ENCODE measurements around the gene SIGLEC1.

SIGLEC1 gene

GRCh38 chr20:3727401-3728021, 15.1 kb upstream of the SIGLEC1 start:
- DNase-seq, result no peak

DNA sequence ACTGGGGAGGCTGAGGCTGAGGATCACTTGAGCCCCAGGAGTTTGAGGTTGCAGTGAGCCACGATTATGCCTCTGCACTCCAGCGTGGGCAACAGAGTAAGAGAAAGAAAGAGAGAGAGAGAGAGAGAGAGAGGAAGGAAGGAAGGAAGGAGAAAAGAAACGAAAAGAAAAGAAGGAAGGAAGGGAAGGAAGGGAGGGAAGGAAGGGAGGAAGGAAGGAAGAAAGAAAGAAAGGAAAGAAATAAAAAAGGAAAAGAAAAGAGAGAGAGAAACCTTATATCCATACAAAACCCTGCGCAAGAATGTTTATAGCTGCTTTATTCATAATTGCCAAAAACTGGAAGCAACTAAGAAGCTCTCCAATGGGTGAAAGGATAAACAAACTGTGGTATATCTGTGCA, 12.0 kb upstream of the SIGLEC1 start:
- no peak for DNase-seq

- no peak for DNase-seq
Observed at GRCh38 chr20:3723284-3723683, 10.9 kb upstream of the SIGLEC1 start.

DNA sequence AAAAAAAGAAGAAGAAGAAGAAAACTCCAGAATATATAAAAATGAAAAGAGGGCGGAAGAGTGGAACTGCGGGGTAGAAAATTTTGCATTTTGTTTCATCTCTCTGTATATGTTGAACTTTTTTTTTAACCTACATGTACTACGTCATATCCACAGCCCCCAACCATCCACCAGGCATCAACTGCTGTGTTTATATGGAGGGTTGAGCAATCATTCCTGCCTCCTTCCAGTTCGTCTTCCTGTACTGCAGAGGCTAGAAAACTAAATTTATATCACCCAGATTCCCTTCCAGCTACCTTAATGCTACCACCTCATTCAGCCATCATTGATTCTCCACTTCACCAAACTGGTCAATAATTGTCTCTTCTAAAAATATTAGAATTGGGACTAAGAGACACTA, 9.5 kb upstream of the SIGLEC1 start:
- DNase-seq, result no peak

GRCh38 chr20:3720626-3721025, 8.2 kb upstream of the SIGLEC1 start:
- no peak for DNase-seq

GRCh38 chr20:3720068-3720467, 7.7 kb upstream of the SIGLEC1 start:
- DNase-seq, result no peak

- no peak for DNase-seq
Observed at GRCh38 chr20:3719046-3719445, 6.6 kb upstream of the SIGLEC1 start.

DNA sequence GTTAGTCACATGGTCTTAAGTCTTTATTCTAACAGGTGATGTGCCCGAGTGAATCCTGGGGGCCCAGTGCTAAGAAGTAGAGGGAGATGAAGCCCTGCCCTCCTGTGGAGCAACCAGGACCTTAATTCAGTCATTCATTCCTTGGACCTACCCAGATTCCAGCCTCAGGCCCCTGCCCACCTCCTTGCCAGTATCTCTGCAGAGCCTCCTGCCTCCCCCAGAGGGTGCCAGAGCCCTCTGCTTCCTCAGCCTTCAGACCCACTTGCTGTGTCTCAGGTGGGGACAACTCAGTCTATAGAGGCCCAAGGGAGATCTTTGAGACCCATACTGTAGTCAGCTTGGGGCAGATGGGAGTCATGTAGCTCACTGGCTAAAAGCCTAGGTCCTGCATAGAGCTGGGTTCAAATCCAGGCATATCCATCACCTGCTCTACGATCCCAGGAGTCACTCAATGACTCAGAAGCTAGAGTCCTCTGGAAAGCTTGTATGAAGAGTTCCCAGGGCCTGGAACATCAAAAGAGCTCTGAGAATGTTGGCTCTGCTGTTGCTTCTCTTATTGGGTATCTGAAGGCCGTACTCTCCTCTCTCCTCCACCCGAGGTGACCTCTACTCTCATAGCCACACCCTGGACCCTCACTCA, 3.9 kb upstream of the SIGLEC1 start:
- DNase-seq, result peak; percentile 13

DNA sequence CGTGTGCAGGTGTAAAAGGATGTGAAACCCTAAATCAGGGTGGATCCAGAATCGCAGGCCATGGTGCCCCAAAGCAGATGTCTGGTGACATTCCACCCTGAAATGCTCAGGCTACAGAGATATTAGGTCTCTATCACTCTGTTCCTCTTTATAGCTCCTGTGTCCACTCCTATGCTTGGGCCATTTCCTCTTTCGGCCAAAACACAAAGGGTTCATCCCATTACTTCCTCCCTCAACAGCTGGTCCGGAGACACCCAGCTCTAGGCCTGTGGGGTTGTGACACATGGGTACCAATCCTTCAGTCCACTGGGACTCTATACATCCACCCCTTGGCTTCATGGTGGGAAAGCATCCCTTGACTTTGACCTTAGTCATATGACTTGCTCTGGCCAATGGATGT, 1.7 kb upstream of the SIGLEC1 start:
- no peak for DNase-seq

DNA sequence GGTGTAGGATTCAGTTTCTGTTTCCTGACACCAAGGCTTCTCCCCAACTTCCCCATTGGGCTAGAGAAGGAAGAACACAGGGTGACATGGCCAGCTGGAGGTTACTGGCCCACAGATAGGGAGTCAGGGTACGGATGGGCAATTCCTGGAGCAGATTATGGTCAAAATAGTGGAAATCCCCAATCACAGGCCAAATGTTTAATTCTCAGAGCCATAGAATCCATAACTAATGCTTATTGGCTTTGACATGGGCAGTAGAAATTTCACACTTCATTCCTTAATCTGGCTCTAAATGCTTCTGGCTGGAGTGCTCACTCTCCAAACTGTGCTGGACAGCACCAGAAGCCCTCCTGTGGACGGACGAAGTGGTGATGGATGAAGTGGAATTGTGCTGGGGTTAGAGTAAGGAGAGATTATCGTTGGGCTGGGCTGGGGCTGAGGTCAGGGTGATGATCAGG, 887 bp downstream of the SIGLEC1 start:
- DNase-seq, result no peak

- peak; percentile 68 for DNase-seq
Observed at GRCh38 chr20:3710703-3711483, 1.5 kb downstream of the SIGLEC1 start.

DNA sequence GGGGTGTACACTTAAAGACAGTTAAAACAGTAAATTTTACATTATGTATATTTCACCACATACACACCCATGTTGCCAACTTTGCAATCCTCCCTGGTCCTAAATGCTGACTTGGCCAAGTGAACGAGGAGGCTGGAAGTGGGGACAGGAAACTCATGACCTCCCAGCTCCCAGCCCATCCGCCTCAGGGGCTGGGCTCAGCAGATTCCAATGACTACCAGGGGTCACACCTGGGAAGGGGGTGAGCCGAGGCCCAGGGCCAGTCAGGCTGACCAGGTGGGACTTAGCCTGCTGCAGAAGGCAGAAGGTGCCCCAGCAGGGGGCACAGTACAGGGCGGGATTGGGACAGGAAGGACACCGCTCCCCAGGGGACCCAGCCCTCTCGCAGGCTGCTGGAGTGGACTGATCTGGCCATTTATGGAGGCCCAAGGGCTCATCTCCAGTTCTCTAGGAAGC, 2.4 kb downstream of the SIGLEC1 start:
- no peak for DNase-seq

GRCh38 chr20:3707508-3707899, 4.9 kb downstream of the SIGLEC1 start:
- no peak for DNase-seq

DNA sequence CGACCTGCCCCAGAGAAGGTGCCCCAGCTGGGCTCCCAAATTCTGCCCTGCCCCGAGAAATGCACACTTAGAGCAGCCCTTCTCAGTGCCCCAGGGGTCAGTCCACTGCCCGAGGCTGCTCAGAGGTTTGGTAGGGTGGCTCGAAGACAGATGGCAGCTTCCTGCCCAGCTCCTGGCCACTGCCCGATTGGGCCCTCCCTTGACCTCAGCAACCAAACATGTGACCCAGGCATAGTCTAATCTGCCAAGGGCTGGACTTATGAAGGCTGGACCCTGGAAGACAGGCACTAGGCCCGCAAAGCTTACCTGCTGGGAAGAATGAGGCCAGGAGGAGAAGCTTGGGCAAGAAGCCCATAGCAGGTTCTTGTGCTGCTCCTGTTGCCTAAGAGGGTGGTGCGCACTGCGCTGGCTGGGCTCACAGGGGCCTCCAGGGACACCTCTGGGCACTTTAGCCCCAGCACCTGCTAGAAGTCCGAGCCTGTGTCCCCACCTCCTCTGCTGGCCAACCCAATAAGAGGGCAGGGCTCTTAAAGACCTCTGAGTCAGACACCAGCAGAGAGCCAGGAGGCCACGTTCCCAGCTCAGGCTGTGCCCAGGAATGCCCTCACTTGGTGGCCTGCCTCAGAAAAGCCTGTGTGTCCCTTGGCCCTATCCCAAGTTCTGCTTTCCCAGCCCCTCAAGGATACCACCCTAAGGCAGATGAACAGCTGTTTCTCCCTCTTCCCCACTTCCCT, 5.5 kb downstream of the SIGLEC1 start:
- no peak for DNase-seq

DNA sequence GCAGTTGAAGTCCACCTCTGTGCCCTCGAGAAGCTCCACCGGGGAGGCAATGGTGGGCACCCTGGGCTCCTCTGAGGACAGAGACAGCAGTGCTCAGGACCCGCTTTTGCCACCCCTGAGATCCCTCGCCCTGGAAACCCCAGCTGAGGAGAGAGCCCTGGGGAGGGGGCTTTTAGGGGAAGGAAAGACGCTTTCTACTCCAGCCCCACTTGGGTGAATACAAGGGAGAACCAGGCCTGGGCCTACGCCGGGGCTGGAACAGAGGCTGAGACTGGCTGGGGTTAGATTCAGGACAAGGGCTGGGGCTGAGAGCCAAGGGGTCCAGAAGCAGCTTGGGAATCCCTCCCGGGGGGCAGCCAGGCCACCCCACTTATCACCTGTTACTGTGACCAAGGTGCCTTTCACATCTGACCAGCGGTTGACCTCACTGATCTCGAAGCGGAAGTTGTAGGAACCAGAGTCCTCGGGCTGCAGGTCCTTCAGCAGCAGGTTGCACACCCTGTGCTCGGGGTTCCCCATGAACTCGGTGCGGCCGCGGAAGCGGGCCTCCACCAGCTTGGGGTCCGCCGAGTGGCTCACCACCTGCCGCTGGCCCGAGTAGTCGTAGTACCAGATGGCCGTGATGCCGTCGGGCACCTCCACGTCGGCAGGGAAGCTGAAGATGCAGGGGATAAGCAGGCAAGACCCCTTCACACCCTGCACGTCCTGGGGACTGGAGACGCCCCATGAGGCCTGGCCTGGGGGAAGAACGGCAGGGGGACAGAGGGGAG, 6.2 kb downstream of the SIGLEC1 start:
- DNase-seq, result no peak

GRCh38 chr20:3705491-3705969, 6.9 kb downstream of the SIGLEC1 start:
- no peak for DNase-seq

- DNase-seq, result no peak
Observed at GRCh38 chr20:3704087-3704486, 8.3 kb downstream of the SIGLEC1 start.

GRCh38 chr20:3702611-3703391, 9.6 kb downstream of the SIGLEC1 start:
- DNase-seq, result no peak

DNA sequence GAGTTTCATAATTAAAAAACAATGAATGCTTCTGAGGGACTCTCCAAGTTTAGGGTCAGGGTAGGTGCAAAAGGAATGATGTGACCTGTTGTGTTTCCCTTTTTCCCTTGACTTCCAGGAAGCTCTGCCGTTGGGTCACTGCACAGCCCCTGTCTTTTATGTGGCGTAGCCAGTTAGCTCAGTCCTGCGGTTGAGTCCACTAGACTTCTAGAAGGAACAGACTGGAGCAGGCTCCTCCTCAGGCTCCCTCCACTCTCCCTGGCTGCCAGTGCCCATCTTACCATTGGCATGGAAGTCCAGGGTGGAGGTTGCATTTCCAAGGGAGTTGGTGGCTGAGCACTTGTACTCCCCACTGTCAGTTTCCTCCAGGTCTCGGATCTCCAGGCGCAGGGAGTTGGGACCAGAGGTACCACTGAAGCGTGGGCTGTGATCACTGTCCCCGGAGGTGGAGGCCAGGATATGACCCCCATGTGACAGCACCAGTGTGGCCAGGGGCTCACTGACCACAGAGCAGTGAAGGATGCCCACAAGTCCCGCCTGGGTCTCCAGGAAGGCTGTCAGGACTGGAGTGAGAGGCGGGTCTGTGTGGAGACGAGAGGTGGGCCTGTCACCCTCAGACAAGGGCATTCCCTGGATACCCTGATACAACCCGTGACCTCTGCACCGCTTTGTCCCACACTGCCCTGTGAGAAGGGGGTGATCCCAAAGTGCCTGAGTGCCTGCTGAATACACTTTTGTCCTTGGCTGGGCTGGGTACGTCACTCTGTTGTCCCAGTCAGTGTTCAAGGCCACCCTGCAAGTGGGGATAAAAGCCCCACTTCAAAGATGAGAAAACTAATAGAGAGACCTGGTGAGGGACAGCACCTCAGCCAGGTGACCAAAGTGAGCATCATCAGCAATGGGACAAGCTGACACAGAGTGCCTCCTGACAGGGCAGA, 11.1 kb downstream of the SIGLEC1 start:
- no peak for DNase-seq

DNA sequence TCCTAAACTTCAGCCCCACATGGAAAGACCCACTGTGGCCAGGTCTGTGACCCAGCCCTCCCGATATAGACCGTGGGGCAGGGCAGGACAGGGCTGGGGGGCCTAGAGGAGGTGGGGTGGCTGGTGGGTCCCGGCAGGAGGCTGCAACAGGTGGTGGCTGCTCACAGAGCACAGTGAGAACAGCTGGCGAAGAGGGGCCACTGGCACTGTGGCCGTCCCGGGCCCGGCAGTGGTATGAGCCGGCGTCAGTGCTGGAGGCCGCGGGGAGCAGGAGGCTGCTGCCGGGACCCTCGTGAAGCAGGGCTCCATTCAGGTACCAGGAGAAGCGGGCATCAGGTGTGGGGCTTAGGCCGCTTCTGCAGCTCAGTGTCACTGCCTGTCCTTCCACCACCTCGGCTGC, 13.4 kb downstream of the SIGLEC1 start:
- DNase-seq, result no peak
